GM06990 (cell line): Measurements from ENCODE around the gene OGFOD3.
A peak's percentile ranks its signal among the peaks of the same experiment; 100 is the strongest.

Experiments
- DNase-seq: peaks from one replicate; pipeline ENCODE4 v3.0.0-alpha.2; 2011; ENCODE audit not compliant: insufficient read length; ENCODE audit errors: extremely low read depth
- H3K27me3 ChIP-seq: replicated peaks from 2 replicates; pipeline ENCODE4 v1.6.0; 2011; ENCODE audit warnings: low read length; ENCODE audit not compliant: control insufficient read depth, insufficient read depth
- H3K36me3 ChIP-seq: 2 replicates; pipeline ENCODE4 v1.5.1; 2011; ENCODE audit warnings: low read length; ENCODE audit not compliant: control insufficient read depth, insufficient read depth
- H3K4me3 ChIP-seq: replicated peaks from 2 replicates; pipeline ENCODE4 v1.5.1; 2011; ENCODE audit warnings: low read depth, mild to moderate bottlenecking, control low read depth, low read length
- TF ChIP-seq, protein P1 (sequence below): IDR thresholded peaks from 2 replicates; pipeline ENCODE4 v1.5.1; 2011; ENCODE audit warnings: low read length, control low read depth, mild to moderate bottlenecking, inconsistent platforms; ENCODE audit not compliant: insufficient read depth, poor library complexity, severe bottlenecking

OGFOD3 gene

GRCh38 chr17:82356845-82357355 is 61.5 kb downstream of the OGFOD3 start:
- Histone ChIP-seq H3K36me3 (no peaks in the 10 kb centered on the region), H3K27me3 (no peaks in the 10 kb centered on the region), H3K4me3 (no peak overlapping the region)
- DNase-seq: no peak
- TF ChIP-seq, protein P1, sequence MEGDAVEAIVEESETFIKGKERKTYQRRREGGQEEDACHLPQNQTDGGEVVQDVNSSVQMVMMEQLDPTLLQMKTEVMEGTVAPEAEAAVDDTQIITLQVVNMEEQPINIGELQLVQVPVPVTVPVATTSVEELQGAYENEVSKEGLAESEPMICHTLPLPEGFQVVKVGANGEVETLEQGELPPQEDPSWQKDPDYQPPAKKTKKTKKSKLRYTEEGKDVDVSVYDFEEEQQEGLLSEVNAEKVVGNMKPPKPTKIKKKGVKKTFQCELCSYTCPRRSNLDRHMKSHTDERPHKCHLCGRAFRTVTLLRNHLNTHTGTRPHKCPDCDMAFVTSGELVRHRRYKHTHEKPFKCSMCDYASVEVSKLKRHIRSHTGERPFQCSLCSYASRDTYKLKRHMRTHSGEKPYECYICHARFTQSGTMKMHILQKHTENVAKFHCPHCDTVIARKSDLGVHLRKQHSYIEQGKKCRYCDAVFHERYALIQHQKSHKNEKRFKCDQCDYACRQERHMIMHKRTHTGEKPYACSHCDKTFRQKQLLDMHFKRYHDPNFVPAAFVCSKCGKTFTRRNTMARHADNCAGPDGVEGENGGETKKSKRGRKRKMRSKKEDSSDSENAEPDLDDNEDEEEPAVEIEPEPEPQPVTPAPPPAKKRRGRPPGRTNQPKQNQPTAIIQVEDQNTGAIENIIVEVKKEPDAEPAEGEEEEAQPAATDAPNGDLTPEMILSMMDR: no peak

DNA sequence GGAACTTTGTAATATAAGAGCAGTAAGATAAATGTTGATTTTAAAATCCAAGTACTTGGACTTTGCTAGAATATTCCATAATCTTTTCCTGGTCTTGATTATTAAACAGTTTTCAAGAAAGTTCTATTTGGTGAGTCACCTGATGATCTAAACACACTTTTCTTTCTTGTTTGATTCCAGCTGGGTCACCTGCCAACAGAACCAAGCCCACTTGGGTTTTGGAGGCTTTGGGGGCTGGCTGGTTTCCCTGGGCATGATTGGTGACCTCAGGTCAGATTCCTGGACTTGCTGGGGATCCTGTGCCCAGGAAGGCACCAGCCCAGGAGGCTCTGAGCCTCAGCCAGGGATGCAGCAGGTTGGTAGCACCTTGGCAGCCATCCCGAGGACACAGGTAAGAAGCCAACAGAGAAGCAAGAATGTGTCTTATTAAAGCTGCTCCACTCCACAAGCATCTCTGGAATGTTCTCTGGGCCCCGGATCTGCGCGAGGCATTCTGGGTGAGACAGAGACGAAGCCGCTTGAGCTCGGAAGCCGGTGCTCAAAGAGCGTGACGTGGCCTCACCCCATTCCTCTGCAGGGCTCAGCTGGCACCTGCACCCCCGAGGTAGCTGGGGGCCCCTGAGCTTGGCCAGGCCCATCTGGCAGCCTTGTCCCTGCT is 62.5 kb downstream of the OGFOD3 start:
- no peak overlapping the region for H3K4me3 ChIP-seq
- TF ChIP-seq, protein P1: no peak
- H3K36me3 ChIP-seq: no peaks in the 10 kb centered on the region
- H3K27me3 ChIP-seq: no peaks in the 10 kb centered on the region
- no peak for DNase-seq

GRCh38 chr17:82354804-82355308 is 63.5 kb downstream of the OGFOD3 start:
- DNase-seq: no peak
- TF ChIP-seq, protein P1: no peak
- no peaks in the 10 kb centered on the region for H3K36me3 ChIP-seq
- H3K27me3 ChIP-seq: no peaks in the 10 kb centered on the region
- H3K4me3 ChIP-seq: no peak overlapping the region

DNA sequence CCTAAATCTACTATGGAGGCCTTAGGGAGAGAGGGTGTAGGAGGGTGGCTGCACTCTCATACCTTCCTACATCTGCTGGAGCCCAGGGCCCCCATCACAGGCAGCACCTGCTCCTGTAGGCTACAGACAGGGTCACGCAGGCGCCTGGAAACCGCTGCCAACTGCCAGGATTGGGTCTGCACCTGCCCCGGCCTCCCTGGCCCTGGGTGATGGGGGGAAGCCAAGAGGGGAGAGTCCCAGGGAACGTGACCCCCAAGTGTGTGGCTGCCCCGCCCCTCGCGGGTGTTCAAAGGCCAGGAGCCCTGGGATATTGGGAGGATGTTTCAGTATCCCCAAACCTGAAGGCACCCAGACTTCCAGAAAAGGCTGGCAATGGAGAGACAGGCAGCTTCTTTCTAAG is 64.9 kb downstream of the OGFOD3 start:
- DNase-seq: no peak
- TF ChIP-seq, protein P1: no peak

DNA sequence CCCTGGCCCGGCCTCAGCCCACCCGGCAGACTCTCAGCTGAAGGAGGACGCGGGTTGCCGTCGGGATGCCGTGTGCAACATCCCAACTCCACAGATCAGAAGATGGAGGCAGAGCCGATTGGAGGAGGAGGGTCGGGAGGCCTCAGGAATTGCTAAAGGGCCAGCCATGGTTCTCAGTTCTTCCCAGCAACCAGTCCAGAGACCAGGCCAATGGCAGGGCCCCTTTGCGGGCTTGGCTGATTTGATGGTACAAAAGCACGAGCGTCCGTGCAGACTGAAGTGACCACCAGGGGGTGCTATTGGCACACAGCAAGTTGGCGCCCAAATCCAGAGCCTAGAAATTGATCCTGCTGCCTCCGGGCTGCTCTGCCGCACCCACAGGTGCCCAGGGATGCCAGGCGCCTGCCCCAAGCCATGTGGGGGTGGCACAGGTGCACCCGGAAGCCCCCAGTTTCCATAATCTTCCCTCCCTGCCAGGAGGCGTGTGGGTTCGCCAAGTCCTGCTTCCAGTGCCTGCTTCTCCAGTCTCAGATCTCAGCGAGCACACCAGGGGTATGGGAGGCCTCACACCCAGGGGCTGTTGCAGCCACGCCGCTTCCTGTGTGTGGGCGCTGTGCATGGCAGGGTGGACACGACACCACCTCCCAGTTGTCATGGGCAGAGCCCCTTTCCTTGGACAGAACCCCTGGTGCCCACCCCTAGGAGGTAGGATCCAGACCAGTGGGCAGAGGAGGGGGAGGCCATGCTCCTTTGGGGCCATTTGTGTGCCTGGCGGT is 66.5 kb downstream of the OGFOD3 start:
- TF ChIP-seq, protein P1: peak; percentile 90
- H3K4me3 ChIP-seq: no peak overlapping the region
- no peaks in the 10 kb centered on the region; the same call in 1 of the 2 replicates for H3K27me3 ChIP-seq
- DNase-seq: peak; percentile 74
- H3K36me3 ChIP-seq: no peaks in the 10 kb centered on the region

More for the DNA sequence above, 64.9 kb downstream of the OGFOD3 start:
- Histone ChIP-seq H3K27me3 (no peaks in the 10 kb centered on the region), H3K4me3 (no peak overlapping the region), H3K36me3 (no peaks in the 10 kb centered on the region)
